Measurements from ENCODE around the gene ITIH4. TPM values are rescaled to one million over a fixed set of nuclear protein-coding genes. Genes with fewer than 3 reads are reported as not detected.

The ITIH4 gene
- total RNA-seq = 3.2 TPM
- long read RNA-seq, partial matches to known transcripts = 0 of 1 reads
- long read RNA-seq, other reads (novel, unspliced or antisense) = 0 of 1 reads

DNA sequence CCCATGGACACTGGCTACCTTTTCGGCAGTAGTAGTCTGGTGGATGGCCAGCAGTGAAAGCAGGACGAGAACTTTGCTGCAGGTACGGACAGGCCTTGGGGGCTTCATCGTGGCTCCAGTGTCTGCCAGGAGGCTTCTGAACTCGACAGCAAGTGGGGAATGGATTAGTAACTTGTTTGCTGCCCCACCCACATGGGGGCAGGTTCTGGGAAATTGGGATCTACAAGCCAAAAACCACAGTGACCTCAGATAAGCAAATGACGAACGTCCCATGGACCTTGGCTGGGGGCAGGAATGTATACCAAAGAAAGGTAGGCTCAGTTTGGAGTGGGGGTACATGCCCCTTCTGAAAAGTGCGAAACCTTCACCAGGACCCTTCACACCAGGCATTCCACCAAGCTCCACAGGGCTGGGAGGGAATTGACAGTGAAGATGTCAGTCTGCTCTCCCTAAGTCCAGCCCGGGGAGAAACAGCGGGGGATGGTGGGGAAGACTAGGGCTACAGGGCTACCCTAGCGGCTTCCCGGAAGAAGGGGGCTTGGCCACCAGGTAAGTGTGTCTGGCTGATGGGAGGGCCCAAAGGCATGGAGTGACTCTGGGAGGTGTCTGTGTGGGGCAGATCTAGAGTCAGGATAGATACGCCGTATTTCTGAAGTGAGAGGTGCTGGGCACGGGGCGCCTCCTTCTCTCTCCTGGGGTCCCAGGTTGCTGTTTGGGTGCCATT is at the start of gene ITIH4:
ITIH4 (minus strand) TSS at position 138 of the 724 bp plus-strand sequence; CDS start at position 108, 30 bp downstream.
- intact Hi-C loops (cut with DNase I) = no loop called here
- no peak for DNase-seq (ENCODE audit: low spot score)

DNA sequence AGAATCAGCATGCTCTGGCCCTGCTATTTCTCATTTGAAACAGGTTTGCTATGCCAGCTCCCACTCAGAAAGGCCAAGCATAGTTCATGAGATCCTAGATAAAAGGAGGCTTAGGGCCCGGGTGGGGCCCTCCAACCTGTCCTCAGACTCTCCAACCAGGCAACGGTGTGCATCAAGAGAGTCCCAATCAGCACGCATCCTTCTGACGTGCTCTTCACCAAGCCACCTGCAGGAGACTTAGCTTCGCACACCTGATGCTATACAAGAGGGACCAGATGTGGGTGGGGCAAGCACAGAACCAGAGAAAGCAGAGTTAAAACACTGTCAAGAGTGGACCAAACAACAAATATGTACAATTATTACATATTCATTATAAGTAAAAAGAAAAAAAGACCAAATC is 49.6 kb upstream of the ITIH4 start:
- intact Hi-C loops (cut with DNase I) = no loop called here
- no peak for DNase-seq (ENCODE audit: low spot score)

DNA sequence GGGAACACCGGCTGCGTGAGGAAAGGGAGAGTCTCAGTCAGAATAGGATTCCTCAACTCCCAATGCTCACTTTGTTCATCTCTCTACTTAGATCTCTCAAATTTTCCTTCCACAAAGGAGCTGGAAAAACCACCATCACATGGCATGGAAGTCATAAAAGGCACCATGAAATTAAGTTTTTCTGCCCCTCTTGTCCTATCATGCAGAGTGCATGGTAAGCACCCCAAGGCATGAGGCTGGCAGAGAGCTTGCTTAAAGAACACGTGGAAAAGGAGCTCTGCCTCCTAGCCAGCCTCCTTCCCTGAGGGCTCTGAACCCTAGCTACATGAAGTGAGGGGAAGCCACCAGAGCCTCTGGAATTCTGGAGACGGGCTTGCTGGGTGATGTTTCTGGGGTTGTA is 49.1 kb upstream of the ITIH4 start:
- intact Hi-C loops (cut with DNase I) = no loop called here
- no peak for DNase-seq (ENCODE audit: low spot score)

DNA sequence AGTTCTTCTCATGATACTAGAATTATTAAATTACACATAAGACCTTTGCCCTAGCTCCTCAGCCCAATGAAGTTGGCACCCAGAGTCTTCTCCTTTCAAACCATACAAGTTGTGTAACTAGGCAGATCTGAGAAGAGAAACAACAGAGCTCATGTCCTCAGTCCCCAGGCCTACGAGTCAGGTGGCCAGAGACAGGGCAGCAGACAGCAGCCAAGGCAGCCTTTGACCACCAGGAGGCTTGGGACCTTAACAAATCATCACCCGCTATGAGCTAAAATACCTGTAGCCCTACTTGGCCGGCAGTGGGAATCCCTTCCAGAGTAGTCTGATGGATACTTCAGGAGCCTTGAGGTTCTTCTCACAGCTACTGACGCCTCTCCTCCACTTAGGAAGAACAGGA is 48.6 kb upstream of the ITIH4 start:
- intact Hi-C loops (cut with DNase I) = no loop called here

DNA sequence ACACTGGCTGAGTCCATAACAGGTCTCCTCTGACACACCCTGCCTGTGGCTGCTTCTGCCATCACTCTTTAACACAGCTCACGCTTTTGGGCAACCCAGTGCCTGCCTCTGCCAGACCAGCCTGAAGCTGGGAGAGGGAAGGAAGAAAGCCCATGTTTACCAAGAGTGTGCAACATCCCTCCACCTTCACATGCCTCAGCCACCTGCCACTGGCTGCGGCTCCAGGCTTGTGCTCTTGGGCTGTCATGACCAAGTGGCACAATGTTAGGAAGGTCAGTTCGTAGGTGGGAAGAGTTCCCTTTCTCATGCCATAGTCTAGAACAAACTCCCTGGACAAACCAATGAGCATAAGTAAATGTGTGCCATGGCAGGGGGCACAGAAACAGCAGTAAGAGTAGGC is 46.6 kb upstream of the ITIH4 start:
- DNase-seq (ENCODE audit: low spot score) = no peak
- intact Hi-C loops (cut with DNase I) = no loop called here

More for the DNA sequence above, 48.6 kb upstream of the ITIH4 start:
- DNase-seq (ENCODE audit: low spot score) = no peak

DNA sequence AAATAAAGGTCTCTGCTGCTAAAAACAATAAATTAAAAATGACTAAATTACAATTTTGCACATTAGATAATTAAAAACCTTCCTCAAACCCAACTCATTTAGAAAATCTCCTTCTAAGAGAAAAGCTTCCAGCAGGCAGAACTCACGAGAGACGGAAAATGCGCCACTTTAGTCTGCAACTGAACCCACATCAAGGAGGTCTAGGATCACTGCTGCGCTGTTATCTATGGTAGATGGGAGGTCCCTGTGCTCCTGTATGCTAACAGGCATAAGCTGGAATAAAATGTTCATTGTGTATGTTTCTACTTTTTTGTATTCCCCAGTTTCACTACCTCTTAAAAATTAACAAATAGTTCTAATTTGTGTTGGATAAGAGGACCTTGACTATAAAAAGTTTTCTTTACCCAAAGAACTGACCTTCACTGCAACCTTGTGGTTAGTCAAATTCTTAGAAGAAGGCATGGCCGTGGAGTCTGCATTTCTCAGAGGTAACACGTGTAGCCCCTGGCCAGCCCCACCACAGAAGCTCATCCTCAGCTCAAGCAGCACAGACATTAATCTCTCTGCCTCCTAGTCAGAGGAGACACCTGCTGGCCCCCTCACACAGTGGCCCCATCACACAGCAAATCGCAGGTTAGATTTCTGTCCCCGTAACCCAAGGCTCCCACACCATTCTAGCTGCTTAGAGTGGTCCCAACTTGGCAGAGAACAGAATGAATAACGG is 44.6 kb upstream of the ITIH4 start:
- intact Hi-C loops (cut with DNase I) = no loop called here
- no peak for DNase-seq (ENCODE audit: low spot score)

DNA sequence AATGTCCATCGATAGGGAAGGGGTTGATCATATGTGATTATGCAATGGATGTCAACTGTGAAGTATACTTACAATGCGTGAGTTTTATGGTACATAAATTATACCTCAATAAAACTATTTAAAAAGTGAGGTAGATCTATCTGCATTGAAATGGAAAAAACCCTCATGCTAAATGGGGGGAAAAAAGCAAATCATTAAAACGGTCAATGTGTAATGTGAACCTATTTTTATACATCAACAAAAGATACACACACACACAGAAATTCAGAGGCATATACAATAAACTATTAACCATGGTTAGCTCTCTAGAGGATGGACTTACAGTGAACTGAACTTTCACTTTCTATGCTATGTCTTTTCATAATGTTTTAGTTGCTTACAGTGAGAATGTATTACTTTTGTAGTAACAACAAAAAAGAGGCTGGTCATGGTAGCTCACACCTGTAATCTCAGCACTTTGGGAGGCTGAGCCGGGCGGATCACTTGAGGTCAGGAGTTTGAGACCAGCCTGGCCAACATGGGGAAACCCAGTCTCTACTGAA is 43.8 kb upstream of the ITIH4 start:
- no peak for DNase-seq (ENCODE audit: low spot score)
- intact Hi-C loops (cut with DNase I) = no loop called here

DNA sequence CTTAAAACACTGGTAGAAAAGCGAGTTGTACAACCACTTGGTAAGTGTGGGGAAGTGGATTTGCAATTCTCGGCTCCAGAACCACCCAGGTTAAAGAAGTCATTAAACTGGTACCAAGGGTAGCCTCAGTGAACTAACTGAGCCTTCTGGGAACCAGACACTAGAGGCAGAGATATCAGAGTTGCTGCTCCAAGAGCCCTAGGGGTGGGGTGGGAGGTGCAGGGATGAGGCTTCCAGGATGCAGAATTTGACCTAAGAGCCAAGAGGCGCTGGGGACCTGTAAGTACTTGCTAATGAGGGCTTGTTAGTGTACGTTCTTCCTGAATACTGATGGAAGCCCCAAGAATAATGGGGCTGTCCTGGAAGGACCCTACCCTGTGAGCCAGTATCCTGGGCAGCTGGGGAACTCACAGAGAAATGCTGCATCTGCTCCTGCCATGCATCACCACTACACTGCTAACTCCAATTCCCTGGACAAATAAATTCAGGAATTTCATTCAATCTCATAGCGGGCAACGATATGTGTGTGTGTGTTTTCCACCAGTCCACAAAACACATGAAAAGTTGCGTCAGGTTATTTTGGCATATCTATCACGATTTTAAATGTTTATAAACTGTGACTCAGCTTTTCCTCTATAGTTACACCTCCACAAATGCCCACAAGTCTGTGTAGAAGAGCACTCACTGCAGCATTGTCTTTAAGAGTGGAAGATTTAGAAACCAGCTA is 43.1 kb upstream of the ITIH4 start:
- no peak for DNase-seq (ENCODE audit: low spot score)
- intact Hi-C loops (cut with DNase I) = no loop called here

DNA sequence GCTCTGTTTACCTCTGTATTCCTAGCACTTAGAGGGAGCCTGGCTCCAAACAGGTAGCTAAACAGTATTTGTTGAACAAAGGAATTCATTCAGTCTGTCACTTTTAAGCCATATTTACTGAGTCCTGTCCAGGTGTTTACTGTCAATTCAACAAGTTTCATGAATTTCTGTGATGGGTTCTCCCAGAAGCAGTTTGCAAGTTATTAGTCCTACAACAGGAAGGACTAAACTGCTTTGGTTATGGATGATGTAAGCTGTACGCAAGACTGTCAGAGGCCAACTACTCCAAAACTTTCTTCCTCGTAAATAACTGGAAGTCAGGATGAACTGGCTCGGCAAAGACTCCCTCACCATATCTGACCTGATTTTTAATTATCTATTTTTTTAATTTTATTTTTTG is 41.8 kb upstream of the ITIH4 start:
- intact Hi-C loops (cut with DNase I) = no loop called here

DNA sequence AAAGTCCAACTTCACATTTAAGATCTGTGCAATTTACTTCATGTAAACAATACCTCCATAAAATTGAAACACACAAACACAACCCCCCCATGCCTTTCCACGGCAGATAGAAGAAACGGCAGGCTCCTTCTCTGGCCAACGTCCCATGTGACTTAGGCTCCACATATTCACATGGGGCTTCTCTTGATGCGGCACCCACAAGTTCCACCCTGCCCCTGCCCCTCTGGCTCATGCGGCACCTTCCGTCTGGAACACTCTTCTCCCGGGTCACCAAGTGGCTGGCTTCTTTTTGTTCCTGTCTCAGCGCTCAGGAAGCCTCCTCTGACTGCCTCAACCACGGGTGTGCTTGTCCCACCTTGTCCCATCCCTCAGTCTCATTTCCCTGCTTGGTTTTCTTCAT is 41.3 kb upstream of the ITIH4 start:
- DNase-seq (ENCODE audit: low spot score) = no peak
- intact Hi-C loops (cut with DNase I) = no loop called here

More for the DNA sequence above, 41.8 kb upstream of the ITIH4 start:
- DNase-seq (ENCODE audit: low spot score) = no peak

DNA sequence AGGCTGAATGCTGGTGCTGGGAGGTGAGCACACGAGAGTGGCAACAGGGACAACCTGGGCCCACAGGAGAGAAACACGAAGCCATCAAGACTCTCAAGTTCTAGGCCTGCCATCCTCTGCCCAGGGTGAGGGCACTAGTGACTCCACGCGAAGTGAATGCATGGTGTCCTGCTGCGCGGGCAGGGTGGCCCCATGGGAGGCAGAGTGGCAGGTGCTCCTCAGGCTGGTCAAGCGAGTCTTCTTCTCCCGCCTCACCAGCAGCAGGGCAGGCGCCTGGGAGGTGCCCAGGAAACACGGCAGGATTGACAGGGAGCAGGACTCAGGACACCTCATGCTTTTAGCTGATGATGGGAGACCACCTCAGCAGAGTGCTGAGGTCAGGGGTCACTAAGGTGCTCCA is 40.0 kb upstream of the ITIH4 start:
- intact Hi-C loops (cut with DNase I) = no loop called here
- DNase-seq (ENCODE audit: low spot score) = no peak

DNA sequence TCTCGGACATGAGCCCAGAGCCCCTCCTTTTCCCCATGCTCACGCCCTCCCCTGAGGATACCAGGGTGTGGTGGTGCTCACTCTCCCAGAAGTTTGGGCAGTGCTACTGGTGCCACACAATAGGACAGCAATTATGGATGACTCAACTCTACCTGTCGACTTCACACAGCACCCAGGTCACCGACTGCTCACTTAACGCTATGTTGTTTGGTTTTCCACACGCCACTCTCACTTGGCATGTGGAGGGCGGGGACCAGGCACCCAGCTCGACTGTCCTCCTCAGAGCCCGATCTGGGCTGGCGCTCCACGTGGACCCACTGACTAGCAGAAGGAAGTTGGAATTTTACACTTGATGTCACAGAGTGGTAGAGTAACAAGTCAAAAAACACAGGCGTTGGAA is 36.0 kb upstream of the ITIH4 start:
- DNase-seq (ENCODE audit: low spot score) = no peak
- intact Hi-C loops (cut with DNase I) = no loop called here

DNA sequence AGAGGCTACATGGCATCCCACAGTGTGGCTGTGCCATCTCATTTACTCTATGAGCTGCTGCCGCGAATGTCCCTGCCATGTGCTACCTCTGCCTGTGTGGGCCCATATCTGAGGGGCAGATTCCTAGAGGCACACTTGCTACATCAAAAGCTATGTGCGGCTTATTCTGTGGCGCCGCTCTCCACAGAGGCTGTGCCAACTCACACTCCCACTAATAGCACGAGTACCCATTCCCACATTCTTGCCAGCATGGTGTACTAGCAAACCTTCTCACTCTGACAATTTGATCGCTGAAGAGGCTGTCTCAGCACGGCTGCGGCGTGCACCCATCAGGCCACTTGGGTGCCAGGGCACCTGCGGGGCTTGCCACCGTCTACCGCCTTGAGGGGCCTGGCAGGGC is 35.5 kb upstream of the ITIH4 start:
- no peak for DNase-seq (ENCODE audit: low spot score)
- intact Hi-C loops (cut with DNase I) = no loop called here

DNA sequence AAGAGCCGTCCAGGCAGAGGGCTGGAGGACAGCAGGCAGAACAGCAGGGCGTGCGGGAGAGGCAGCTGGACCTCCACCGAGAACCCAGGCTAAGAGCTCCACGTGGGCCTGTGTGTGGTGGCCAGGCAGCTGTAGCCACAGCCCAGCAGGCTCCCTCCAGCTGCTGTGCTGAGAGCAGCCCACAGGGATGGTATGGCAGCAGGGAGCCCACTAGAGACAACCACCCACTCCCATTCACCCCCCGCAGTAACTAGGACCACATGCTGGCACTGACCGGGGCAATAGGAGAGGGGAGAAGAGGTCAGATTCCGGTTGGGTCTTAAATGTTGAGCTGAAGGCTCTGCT is 29.9 kb upstream of the ITIH4 start:
- DNase-seq (ENCODE audit: low spot score) = no peak
- intact Hi-C loops (cut with DNase I) = no loop called here

DNA sequence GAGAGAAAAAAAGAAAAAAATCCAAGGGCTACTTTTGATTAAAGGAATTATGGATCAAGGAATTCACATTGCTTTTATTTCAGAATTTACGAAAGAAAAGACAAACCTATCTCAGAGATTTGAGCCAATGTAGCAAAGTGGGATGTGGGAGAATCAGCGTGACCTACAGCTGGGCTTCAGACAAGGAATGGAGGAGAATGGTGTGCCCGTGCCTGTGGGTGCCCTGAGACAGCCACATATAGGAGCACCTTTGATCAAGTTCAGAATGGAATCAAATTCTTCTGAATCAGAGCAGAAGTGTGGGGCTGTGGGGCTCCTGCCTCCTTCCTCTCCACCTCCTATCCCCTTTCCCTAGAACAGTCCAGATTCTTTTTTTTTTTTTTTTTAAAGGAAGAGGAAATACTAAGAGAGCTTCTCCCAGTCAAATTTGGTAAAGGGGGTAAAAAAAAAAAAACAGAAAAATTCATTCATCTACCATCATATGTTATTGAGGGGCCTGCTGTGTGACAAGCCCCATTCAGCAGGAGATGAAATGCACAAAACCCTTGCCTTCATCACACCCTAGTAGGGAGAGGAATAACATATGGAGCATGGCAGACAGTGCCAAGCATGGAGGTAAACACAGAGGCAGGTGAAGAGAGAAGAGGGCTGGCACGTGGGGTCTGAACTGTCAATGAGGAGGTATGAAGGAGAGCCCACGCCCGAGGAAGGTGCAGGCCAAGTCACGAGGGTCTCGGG is 29.4 kb upstream of the ITIH4 start:
- intact Hi-C loops (cut with DNase I) = no loop called here
- no peak for DNase-seq (ENCODE audit: low spot score)

DNA sequence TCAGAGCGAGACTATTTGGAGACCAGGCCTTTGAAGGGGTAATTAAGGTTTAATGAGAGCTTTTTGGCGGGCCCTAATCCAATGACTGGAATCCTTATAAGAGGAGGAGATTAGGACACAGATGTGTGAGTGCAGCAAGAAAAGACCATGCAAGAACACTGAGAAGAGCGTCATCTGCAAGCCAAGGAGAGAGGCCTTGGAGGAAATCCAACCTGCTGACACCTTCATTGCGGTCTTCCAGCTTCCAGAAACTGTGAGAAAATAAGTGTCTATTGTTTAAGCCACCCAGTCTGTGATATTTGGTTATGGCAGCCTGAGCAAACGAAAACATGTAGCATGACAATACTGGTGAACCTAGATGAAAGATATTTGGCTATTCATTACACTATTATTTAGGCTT is 27.4 kb upstream of the ITIH4 start:
- intact Hi-C loops (cut with DNase I) = no loop called here
- no peak for DNase-seq (ENCODE audit: low spot score)

DNA sequence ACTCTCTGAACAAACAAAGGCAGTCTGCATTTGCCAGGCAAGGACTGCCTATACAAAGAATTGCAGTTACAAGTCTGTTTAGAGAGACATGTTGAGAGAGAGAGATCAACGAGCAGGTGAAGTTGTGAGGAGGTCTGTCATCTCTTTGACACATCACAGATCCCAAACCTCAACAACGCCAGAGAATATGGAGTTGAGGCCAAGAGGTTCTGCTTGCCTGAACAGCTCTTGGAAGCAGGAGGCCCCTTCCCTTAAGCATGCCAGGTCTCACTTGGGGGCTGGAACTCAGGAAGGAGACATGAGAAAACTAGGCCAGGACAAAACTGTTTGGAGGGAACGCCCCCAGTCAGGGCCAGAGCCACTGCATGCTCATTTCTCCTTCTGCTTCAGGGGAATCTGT is 26.7 kb upstream of the ITIH4 start:
- no peak for DNase-seq (ENCODE audit: low spot score)
- intact Hi-C loops (cut with DNase I) = no loop called here

DNA sequence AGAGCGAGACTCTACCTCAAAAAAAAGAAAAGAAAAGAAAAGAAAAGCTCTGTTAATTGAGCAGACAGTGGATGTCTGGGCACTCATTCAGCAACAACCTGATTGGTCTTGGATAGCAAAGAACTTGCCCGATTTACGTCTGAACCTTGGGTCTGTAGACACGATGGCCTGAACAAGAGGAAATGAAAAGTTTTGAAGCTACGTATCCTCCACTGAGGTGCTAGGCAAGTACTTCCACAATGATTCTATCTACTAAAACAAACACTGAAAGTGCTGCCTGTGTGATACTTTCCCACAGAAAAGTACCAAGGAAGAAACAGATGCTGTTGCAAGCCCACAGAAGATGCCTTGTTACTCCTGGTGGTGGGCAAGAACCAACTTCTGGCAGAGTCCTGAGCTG is 26.2 kb upstream of the ITIH4 start:
- intact Hi-C loops (cut with DNase I) = no loop called here
- no peak for DNase-seq (ENCODE audit: low spot score)

DNA sequence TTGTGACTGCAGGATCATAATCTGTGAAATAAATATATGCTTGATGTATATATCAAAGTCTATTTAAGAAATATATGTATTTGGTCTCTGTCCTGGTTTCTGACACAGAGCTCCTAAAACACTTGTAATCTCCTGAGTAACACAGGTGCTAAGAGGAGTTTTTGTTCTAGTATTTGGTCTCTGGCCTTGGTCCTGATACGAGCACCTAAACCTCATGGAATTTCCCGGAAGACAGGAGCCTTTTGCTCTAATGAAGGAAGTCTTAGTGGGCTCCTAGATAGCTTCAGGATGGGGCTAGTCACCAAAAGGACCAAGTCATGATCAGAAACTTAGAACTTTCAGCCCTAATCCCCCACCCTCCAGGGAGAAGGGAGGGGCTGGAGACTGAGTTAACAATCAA is 23.5 kb upstream of the ITIH4 start:
- intact Hi-C loops (cut with DNase I) = loop anchor here (5.0 kb wide), 1 partner anchor 218 kb away; no protein-coding TSS in a partner anchor
- DNase-seq (ENCODE audit: low spot score) = no peak

DNA sequence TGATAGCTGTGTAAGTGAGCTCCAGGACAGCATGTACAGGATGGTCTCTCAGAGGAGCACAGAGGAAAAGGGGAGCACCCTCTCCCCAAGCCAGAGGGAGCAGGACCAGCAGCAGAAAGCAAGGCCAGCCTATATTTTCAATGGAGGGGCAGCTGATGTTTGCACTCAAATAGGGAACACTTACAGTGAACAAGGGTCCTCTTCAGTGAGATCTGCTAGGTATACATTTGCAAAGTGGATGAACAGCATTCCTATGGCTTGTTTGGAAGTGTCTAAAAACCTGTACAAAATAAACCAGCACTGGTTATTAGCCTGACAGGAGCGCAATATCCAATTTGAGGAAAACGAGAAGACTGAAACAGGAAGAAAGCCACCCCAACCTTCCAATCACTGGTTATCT is 21.9 kb upstream of the ITIH4 start:
- no peak for DNase-seq (ENCODE audit: low spot score)
- intact Hi-C loops (cut with DNase I) = loop anchor here (5.0 kb wide), 1 partner anchor 220 kb away; no protein-coding TSS in a partner anchor
